RWPE1 (cell line): ENCODE results near the gene TAGLN.

Source experiments
- CTCF ChIA-PET: fragments of 350-600 bp; sonication (Branson Sonifier 250); formaldehyde crosslinking; extraction: SDS; loops from one replicate; lab custom pipeline; 2021; lab: Yijun Ruan, JAX
- POLR2A ChIA-PET: fragments of 400-600 bp; formaldehyde crosslinking; extraction: SDS; loops from one replicate; lab custom pipeline; 2020; ENCODE audit warnings: antibody characterized with exemption; ENCODE audit not compliant: low non-redundant PET; lab: Yijun Ruan, JAX
- DNase-seq: peaks from one replicate; pipeline ENCODE4 v3.0.0; 2012; ENCODE audit warnings: low spot score
- H3K27ac ChIP-seq: fragments of 450-650 bp; 2 replicates; pipeline ENCODE4 v1.5.1; 2017
- TF ChIP-seq, protein P1 (sequence below): fragments of 450-650 bp; conservative IDR thresholded peaks from 2 replicates; pipeline ENCODE4 v1.5.1; 2017; ENCODE audit warnings: low read depth, mild to moderate bottlenecking

Gene TAGLN

GRCh38 chr11:117188620-117189081, 10.5 kb upstream of the TAGLN start:
- ChIA-PET POLR2A (no interaction called here), CTCF (no interaction called here)
- H3K27ac ChIP-seq, result no peak overlapping the region
- TF ChIP-seq, protein P1, sequence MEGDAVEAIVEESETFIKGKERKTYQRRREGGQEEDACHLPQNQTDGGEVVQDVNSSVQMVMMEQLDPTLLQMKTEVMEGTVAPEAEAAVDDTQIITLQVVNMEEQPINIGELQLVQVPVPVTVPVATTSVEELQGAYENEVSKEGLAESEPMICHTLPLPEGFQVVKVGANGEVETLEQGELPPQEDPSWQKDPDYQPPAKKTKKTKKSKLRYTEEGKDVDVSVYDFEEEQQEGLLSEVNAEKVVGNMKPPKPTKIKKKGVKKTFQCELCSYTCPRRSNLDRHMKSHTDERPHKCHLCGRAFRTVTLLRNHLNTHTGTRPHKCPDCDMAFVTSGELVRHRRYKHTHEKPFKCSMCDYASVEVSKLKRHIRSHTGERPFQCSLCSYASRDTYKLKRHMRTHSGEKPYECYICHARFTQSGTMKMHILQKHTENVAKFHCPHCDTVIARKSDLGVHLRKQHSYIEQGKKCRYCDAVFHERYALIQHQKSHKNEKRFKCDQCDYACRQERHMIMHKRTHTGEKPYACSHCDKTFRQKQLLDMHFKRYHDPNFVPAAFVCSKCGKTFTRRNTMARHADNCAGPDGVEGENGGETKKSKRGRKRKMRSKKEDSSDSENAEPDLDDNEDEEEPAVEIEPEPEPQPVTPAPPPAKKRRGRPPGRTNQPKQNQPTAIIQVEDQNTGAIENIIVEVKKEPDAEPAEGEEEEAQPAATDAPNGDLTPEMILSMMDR, result no peak
- no peak for DNase-seq

DNA sequence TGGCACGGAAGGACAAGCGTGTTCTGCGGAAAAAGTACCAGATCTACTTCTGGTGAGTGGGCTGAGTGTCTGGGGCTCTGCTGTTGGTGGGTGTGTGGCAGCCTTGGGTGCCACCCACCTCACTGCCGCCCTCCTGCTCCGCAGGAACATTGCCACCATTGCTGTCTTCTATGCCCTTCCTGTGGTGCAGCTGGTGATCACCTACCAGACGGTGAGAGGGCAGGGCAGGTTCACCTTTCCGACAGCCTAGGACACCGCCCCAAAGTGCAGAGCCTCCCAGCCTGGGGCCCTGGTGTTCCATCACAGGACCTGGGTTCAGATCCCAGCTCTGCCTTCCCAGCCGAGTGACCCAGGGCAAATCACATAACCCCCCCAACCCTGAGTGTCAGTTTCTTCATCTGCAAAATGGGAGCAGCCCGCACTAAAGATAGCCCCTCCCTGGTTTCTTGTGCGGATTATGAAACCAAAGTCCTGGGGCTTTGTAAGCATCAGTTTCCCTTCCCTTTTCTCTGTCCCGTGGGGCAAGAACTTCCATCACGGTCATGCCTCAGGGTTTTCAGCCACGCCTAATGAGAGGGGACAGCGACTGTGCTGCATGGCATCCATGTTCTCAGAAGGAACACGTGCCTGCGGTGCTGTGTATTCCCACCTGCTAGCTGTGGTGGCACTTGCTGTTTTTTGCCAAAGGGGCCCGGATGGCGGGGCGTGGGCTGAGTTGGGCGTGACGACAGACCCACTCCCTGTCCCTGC, 9.8 kb upstream of the TAGLN start:
- DNase-seq, result no peak
- ChIA-PET CTCF (no interaction called here), POLR2A (no interaction called here)
- peak overlapping the region; percentile 21; the same call in 1 of the 2 replicates for H3K27ac ChIP-seq
- TF ChIP-seq, protein P1, result no peak

GRCh38 chr11:117189941-117190544, 9.1 kb upstream of the TAGLN start:
- POLR2A ChIA-PET, result no interaction called here
- CTCF ChIA-PET, result no interaction called here
- peak overlapping the region; percentile 21; the same call in 1 of the 2 replicates for H3K27ac ChIP-seq
- TF ChIP-seq, protein P1, result no peak
- DNase-seq, result no peak

GRCh38 chr11:117191680-117192400, 7.3 kb upstream of the TAGLN start:
- TF ChIP-seq, protein P1, result no peak
- ChIA-PET POLR2A (no interaction called here), CTCF (no interaction called here)
- no peak overlapping the region for H3K27ac ChIP-seq
- no peak for DNase-seq

- H3K27ac ChIP-seq, result no peak overlapping the region
- DNase-seq, result no peak
- TF ChIP-seq, protein P1, result no peak
- POLR2A ChIA-PET, result no interaction called here
- CTCF ChIA-PET, result no interaction called here
Observed at GRCh38 chr11:117192401-117192875, 6.7 kb upstream of the TAGLN start.
